Activated gamma-delta T cell treated with anti-CD3 and anti-CD28 coated beads, Interleukin-2, amount 50 U/mL, for 16 hours (primary cell): ENCODE measurements around the gene PEX7.
"Not testable (repeated sequence)": the region's sequence is repeated elsewhere in the genome, so short reads cannot be mapped to it uniquely, and the experiment has no call there.

Experiments
- DNase-seq: peaks from one replicate; pipeline ENCODE4 v3.0.0-alpha.2; 2020; ENCODE audit warnings: low read depth

Gene PEX7

GRCh38 chr6:136952714-136953260 is 130.4 kb downstream of the PEX7 start:
- no peak for DNase-seq

- no peak for DNase-seq
Measured at GRCh38 chr6:136955123-136955522, 132.7 kb downstream of the PEX7 start.

- DNase-seq = no peak
Measured at GRCh38 chr6:136956590-136957544, 134.5 kb downstream of the PEX7 start.

GRCh38 chr6:136958168-136958567 is 135.8 kb downstream of the PEX7 start:
- no peak for DNase-seq

- DNase-seq = no peak
Measured at GRCh38 chr6:136959471-136959891, 137.1 kb downstream of the PEX7 start.

GRCh38 chr6:136959935-136960334 is 137.5 kb downstream of the PEX7 start:
- not testable (repeated sequence) for DNase-seq

GRCh38 chr6:136960781-136961180 is 138.4 kb downstream of the PEX7 start:
- no peak for DNase-seq

- DNase-seq = no peak
Measured at GRCh38 chr6:136961848-136962247, 139.5 kb downstream of the PEX7 start.

GRCh38 chr6:136962661-136963060 is 140.3 kb downstream of the PEX7 start:
- no peak for DNase-seq

- no peak for DNase-seq
Measured at GRCh38 chr6:136963259-136963658, 140.9 kb downstream of the PEX7 start.
